WTC11 (cell line): ENCODE results near the gene VSTM2B. TPM values are rescaled to one million over a fixed set of nuclear protein-coding genes. Genes with fewer than 3 reads are reported as not detected.

Source experiments
- ATAC-seq: fragments of 200-7000 bp; cut with Tn5 transposase; 2 replicates; pipeline ENCODE4 v1.10.0; 2021; ENCODE audit warnings: mild to moderate bottlenecking, moderate library complexity
- CTCF ChIA-PET: fragments of 300-600 bp; sonication (Branson Sonifier 250); formaldehyde crosslinking; loops from one replicate; lab custom pipeline; 2021; ENCODE audit warnings: antibody characterized with exemption; lab: Charles Lee
- POLR2A ChIA-PET: fragments of 350-600 bp; sonication (Branson Sonifier 250); formaldehyde crosslinking; loops from one replicate; lab custom pipeline; 2021; ENCODE audit warnings: antibody characterized with exemption; lab: Charles Lee
- DNase-seq: peaks from one replicate; pipeline ENCODE4 v3.0.0; 2021; ENCODE audit warnings: low spot score
- H3K27ac Mint-ChIP-seq: 2 replicates; pipeline ENCODE4 v1.8.0; 2021; ENCODE audit warnings: mixed read lengths
- H3K27me3 Mint-ChIP-seq: 2 replicates; pipeline ENCODE4 v1.8.0; 2021; ENCODE audit warnings: low read depth, mild to moderate bottlenecking, moderate library complexity, mixed read lengths
- H3K36me3 Mint-ChIP-seq: 2 replicates; pipeline ENCODE4 v1.8.0; 2021; ENCODE audit warnings: mixed read lengths
- H3K4me1 Mint-ChIP-seq: 2 replicates; pipeline ENCODE4 v1.8.0; 2022; ENCODE audit warnings: mixed read lengths
- H3K4me3 Mint-ChIP-seq: 2 replicates; pipeline ENCODE4 v1.8.0; 2021; ENCODE audit warnings: mild to moderate bottlenecking, moderate library complexity, mixed read lengths
- H3K9me3 Mint-ChIP-seq: 2 replicates; pipeline ENCODE4 v1.8.0; 2021; ENCODE audit warnings: mixed read lengths
- ATF1 ChIP-seq: sonication (generic); formaldehyde crosslinking; IDR thresholded peaks from 2 replicates; pipeline ENCODE4 v1.8.1; 2023; ENCODE audit warnings: mild to moderate bottlenecking, moderate library complexity, missing genetic modification reagents
- CBFB ChIP-seq: sonication (generic); formaldehyde crosslinking; IDR thresholded peaks from 2 replicates; pipeline ENCODE4 v1.8.1; 2022; ENCODE audit warnings: mild to moderate bottlenecking, low read depth, missing genetic modification reagents
- CDX4 ChIP-seq: fragments of 250-450 bp; sonication (Bioruptor Pico); IDR thresholded peaks from 2 replicates; pipeline ENCODE4 v1.9.0; 2021; ENCODE audit warnings: moderate library complexity, mild to moderate bottlenecking, inconsistent platforms, borderline replicate concordance
- CREM ChIP-seq: sonication (generic); formaldehyde crosslinking; IDR thresholded peaks from 2 replicates; pipeline ENCODE4 v1.8.1; 2022; ENCODE audit warnings: mild to moderate bottlenecking, missing genetic modification reagents, moderate library complexity
- ELF4 ChIP-seq: sonication (generic); formaldehyde crosslinking; IDR thresholded peaks from 2 replicates; pipeline ENCODE4 v1.8.1; 2022; ENCODE audit warnings: low read depth, mild to moderate bottlenecking, moderate library complexity, missing genetic modification reagents
- KAT7 ChIP-seq: sonication (generic); formaldehyde crosslinking; IDR thresholded peaks from 2 replicates; pipeline ENCODE4 v1.8.1; 2023; ENCODE audit warnings: missing genetic modification reagents, mild to moderate bottlenecking, borderline replicate concordance
- NR3C1 ChIP-seq: sonication (generic); formaldehyde crosslinking; conservative IDR thresholded peaks from 2 replicates; pipeline ENCODE4 v1.8.1; 2023; ENCODE audit warnings: low read depth, mild to moderate bottlenecking, missing genetic modification reagents
- OVOL2 ChIP-seq: fragments of 250-450 bp; sonication (Bioruptor Pico); IDR thresholded peaks from 2 replicates; pipeline ENCODE4 v1.9.0; 2021; ENCODE audit warnings: mild to moderate bottlenecking, borderline replicate concordance
- SOX15 ChIP-seq: fragments of 250-450 bp; sonication (Bioruptor Pico); IDR thresholded peaks from 2 replicates; pipeline ENCODE4 v1.9.0; 2021; ENCODE audit warnings: mild to moderate bottlenecking
- SP1 ChIP-seq: sonication (generic); formaldehyde crosslinking; conservative IDR thresholded peaks from 2 replicates; pipeline ENCODE4 v1.8.1; 2022; ENCODE audit warnings: missing genetic modification reagents
- USF1 ChIP-seq: sonication (generic); formaldehyde crosslinking; IDR thresholded peaks from 2 replicates; pipeline ENCODE4 v1.8.0; 2022; ENCODE audit warnings: mild to moderate bottlenecking, missing genetic modification reagents
- ZNF219 ChIP-seq: sonication (generic); formaldehyde crosslinking; IDR thresholded peaks from 2 replicates; pipeline ENCODE4 v1.8.0; 2023; ENCODE audit warnings: missing genetic modification reagents, mild to moderate bottlenecking, borderline replicate concordance
- ZNF232 ChIP-seq: sonication (generic); formaldehyde crosslinking; IDR thresholded peaks from 2 replicates; pipeline ENCODE4 v1.8.0; 2022; ENCODE audit warnings: mild to moderate bottlenecking, missing genetic modification reagents
- ZNF263 ChIP-seq: sonication (generic); formaldehyde crosslinking; IDR thresholded peaks from 2 replicates; pipeline ENCODE4 v1.8.1; 2022; ENCODE audit warnings: low read depth, mild to moderate bottlenecking, moderate library complexity, missing genetic modification reagents
- ZNF317 ChIP-seq: sonication (generic); formaldehyde crosslinking; IDR thresholded peaks from 2 replicates; pipeline ENCODE4 v1.8.1; 2023; ENCODE audit warnings: low read depth, mild to moderate bottlenecking, moderate library complexity, missing genetic modification reagents, borderline replicate concordance
- ZNF396 ChIP-seq: fragments of 250-450 bp; sonication (Bioruptor Pico); IDR thresholded peaks from 2 replicates; pipeline ENCODE4 v1.8.0; 2021; ENCODE audit warnings: mild to moderate bottlenecking, moderate library complexity, borderline replicate concordance
- ZNF416 ChIP-seq: fragments of 250-450 bp; sonication (Bioruptor Pico); IDR thresholded peaks from 2 replicates; pipeline ENCODE4 v1.9.0; 2021; ENCODE audit warnings: mild to moderate bottlenecking, inconsistent platforms
- ZNF423 ChIP-seq: fragments of 250-450 bp; sonication (Bioruptor Pico); IDR thresholded peaks from 2 replicates; pipeline ENCODE4 v2.1.2; 2022; ENCODE audit warnings: mild to moderate bottlenecking, moderate library complexity
- total RNA-seq: library from RNA; stranded (reverse); gene quantifications from 3 replicates; pipeline ENCODE4 v1.2.3, GENCODE V29; 2021
- TF ChIP-seq, protein P1 (sequence below): fragments of 250-450 bp; sonication (Bioruptor Pico); IDR thresholded peaks from 2 replicates; pipeline ENCODE4 v1.9.0; 2021; ENCODE audit warnings: mild to moderate bottlenecking
- TF ChIP-seq, protein P2 (sequence below): sonication (generic); formaldehyde crosslinking; IDR thresholded peaks from 2 replicates; pipeline ENCODE4 v1.8.1; 2023; ENCODE audit warnings: mild to moderate bottlenecking, missing genetic modification reagents
- TF ChIP-seq, protein P3 (sequence below): sonication (generic); formaldehyde crosslinking; conservative IDR thresholded peaks from 2 replicates; pipeline ENCODE4 v1.8.1; 2022; ENCODE audit warnings: mild to moderate bottlenecking, missing genetic modification reagents
- TF ChIP-seq, protein P4 (sequence below): sonication (generic); formaldehyde crosslinking; IDR thresholded peaks from 2 replicates; pipeline ENCODE4 v1.8.1; 2022; ENCODE audit warnings: low read depth, mild to moderate bottlenecking, moderate library complexity, missing genetic modification reagents, borderline replicate concordance
- TF ChIP-seq, protein P5 (sequence below): sonication (generic); formaldehyde crosslinking; IDR thresholded peaks from 2 replicates; pipeline ENCODE4 v1.8.1; 2023; ENCODE audit warnings: mild to moderate bottlenecking, missing genetic modification reagents

VSTM2B gene
- total RNA-seq, 1 experiment from 2014 or later = 3.2 TPM

- TF ChIP-seq, protein P1, sequence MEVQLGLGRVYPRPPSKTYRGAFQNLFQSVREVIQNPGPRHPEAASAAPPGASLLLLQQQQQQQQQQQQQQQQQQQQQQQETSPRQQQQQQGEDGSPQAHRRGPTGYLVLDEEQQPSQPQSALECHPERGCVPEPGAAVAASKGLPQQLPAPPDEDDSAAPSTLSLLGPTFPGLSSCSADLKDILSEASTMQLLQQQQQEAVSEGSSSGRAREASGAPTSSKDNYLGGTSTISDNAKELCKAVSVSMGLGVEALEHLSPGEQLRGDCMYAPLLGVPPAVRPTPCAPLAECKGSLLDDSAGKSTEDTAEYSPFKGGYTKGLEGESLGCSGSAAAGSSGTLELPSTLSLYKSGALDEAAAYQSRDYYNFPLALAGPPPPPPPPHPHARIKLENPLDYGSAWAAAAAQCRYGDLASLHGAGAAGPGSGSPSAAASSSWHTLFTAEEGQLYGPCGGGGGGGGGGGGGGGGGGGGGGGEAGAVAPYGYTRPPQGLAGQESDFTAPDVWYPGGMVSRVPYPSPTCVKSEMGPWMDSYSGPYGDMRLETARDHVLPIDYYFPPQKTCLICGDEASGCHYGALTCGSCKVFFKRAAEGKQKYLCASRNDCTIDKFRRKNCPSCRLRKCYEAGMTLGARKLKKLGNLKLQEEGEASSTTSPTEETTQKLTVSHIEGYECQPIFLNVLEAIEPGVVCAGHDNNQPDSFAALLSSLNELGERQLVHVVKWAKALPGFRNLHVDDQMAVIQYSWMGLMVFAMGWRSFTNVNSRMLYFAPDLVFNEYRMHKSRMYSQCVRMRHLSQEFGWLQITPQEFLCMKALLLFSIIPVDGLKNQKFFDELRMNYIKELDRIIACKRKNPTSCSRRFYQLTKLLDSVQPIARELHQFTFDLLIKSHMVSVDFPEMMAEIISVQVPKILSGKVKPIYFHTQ (CRISPR knock-in tag) = no peak
- TF ChIP-seq, protein P2, sequence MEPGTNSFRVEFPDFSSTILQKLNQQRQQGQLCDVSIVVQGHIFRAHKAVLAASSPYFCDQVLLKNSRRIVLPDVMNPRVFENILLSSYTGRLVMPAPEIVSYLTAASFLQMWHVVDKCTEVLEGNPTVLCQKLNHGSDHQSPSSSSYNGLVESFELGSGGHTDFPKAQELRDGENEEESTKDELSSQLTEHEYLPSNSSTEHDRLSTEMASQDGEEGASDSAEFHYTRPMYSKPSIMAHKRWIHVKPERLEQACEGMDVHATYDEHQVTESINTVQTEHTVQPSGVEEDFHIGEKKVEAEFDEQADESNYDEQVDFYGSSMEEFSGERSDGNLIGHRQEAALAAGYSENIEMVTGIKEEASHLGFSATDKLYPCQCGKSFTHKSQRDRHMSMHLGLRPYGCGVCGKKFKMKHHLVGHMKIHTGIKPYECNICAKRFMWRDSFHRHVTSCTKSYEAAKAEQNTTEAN = no peak
- TF ChIP-seq, protein P3, sequence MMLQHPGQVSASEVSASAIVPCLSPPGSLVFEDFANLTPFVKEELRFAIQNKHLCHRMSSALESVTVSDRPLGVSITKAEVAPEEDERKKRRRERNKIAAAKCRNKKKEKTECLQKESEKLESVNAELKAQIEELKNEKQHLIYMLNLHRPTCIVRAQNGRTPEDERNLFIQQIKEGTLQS (CRISPR knock-in tag) = no peak
- TF ChIP-seq ZNF416 (CRISPR knock-in tag) = no peak
- no peak for TF ChIP-seq ZNF232 (CRISPR knock-in tag)
- TF ChIP-seq ELF4 (CRISPR knock-in tag) = no peak
- TF ChIP-seq ZNF263 (CRISPR knock-in tag) = no peak
- TF ChIP-seq ZNF317 (CRISPR knock-in tag) = no peak
- no peak for TF ChIP-seq OVOL2 (CRISPR knock-in tag)
Measured at GRCh38 chr19:29499921-29500590, 25.7 kb upstream of the VSTM2B start (continued).

DNA sequence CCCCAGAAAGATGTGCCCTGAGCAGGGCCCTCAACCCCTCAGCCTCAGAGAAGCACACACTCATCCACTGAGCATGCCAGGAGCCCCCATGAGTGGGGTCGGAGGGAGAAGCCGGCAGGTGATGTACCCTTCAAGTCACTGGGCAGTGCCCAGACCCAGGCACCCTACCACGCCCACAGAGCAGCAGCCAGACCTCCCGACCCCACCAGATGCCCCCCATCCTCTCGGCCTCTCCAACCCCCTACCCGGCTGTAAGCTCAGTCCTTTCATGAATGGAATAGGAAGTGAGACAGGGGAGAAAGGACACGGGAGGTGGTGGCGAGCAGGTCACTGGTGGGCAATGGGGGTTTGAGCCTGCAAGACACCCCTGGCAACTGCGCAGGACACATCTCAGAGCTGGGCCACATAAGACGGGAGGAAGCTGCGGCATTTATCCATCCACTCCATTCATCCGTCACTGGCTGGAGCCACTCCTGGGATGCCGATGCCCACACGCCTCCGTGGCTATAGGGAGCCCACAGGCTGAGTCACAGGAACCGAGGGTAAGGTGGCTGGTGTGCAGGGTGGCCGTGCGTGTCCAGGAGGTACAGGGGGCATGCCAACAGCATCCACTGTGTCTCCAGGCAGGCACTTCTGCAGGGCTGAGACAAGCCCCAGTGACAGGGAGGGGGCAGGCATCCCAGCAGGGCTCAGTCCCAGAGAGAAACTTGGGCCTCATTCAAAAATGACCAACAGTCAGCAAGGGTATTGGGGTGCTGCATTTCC is 23.8 kb upstream of the VSTM2B start:
- Mint-ChIP-seq H3K4me1 (peaks cover 13% of the 10 kb centered on the region), H3K27me3 (no peaks in the 10 kb centered on the region), H3K9me3 (no peaks in the 10 kb centered on the region), H3K36me3 (no peaks in the 10 kb centered on the region), H3K4me3 (no peak overlapping the region), H3K27ac (no peak overlapping the region)
- POLR2A ChIA-PET = no interaction called here
- DNase-seq = no peak
- ATAC-seq = no peak
- TF ChIP-seq ATF1 (CRISPR knock-in tag) (no peak), ZNF219 (no peak), CDX4 (no peak), KAT7 (no peak)
- CTCF ChIA-PET = interaction anchor here (2.0 kb wide), 1 partner anchor 26 kb away, joined by 6 read pairs; no protein-coding TSS in a partner anchor

DNA sequence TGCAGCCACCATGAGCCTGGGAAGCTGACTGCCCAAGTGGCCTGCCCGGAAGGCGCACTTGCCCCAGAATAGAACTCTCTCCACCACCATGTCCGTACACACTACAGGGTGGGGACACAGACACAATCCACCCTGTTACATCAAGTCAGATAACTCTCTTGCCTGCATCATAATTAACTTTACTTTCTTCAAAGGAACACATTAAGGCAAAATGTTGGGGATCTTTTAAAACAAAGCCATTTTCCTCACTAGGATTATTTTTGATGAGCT is 23.3 kb upstream of the VSTM2B start:
- CTCF ChIA-PET = interaction anchor here (0.7 to 2.0 kb wide), 2 partner anchors 26 to 85 kb away, joined by 3 to 6 read pairs; no protein-coding TSS in a partner anchor
- H3K27ac Mint-ChIP-seq = no peak overlapping the region
- DNase-seq (no peak), ATAC-seq (no peak)
- H3K4me3 Mint-ChIP-seq = no peak overlapping the region
- H3K9me3 Mint-ChIP-seq = no peaks in the 10 kb centered on the region
- peaks cover 18% of the 10 kb centered on the region for H3K4me1 Mint-ChIP-seq
- POLR2A ChIA-PET = no interaction called here
- no peaks in the 10 kb centered on the region for H3K36me3 Mint-ChIP-seq
- TF ChIP-seq, protein P4, sequence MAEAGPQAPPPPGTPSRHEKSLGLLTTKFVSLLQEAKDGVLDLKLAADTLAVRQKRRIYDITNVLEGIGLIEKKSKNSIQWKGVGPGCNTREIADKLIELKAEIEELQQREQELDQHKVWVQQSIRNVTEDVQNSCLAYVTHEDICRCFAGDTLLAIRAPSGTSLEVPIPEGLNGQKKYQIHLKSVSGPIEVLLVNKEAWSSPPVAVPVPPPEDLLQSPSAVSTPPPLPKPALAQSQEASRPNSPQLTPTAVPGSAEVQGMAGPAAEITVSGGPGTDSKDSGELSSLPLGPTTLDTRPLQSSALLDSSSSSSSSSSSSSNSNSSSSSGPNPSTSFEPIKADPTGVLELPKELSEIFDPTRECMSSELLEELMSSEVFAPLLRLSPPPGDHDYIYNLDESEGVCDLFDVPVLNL (CRISPR knock-in tag) = no peak
- TF ChIP-seq, protein P5, sequence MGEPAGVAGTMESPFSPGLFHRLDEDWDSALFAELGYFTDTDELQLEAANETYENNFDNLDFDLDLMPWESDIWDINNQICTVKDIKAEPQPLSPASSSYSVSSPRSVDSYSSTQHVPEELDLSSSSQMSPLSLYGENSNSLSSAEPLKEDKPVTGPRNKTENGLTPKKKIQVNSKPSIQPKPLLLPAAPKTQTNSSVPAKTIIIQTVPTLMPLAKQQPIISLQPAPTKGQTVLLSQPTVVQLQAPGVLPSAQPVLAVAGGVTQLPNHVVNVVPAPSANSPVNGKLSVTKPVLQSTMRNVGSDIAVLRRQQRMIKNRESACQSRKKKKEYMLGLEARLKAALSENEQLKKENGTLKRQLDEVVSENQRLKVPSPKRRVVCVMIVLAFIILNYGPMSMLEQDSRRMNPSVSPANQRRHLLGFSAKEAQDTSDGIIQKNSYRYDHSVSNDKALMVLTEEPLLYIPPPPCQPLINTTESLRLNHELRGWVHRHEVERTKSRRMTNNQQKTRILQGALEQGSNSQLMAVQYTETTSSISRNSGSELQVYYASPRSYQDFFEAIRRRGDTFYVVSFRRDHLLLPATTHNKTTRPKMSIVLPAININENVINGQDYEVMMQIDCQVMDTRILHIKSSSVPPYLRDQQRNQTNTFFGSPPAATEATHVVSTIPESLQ (CRISPR knock-in tag) = no peak
- TF ChIP-seq ZNF423 (CRISPR knock-in tag) = no peak
- no peak for TF ChIP-seq SP1
- TF ChIP-seq USF1 = no peak
- TF ChIP-seq CREM (CRISPR knock-in tag) = no peak
- no peak for TF ChIP-seq ZNF263 (CRISPR knock-in tag)
- TF ChIP-seq SOX15 = no peak
- TF ChIP-seq CBFB (CRISPR knock-in tag) = no peak
- no peak for TF ChIP-seq ZNF396 (CRISPR knock-in tag)
- TF ChIP-seq NR3C1 (CRISPR knock-in tag) = no peak
- H3K27me3 Mint-ChIP-seq = no peaks in the 10 kb centered on the region
